HG02981 (cell line): ENCODE data around the gene HOOK2.
"Not testable (repeated sequence)": the region's sequence is repeated elsewhere in the genome, so short reads cannot be mapped to it uniquely, and the experiment has no call there.

Experiments
- ATAC-seq: cut with Tn5 transposase; IDR thresholded peaks from one replicate; pipeline ENCODE4 v1.9.1; 2021; ENCODE audit warnings: mild to moderate bottlenecking, moderate library complexity; ENCODE audit not compliant: unreplicated experiment

Gene HOOK2

DNA sequence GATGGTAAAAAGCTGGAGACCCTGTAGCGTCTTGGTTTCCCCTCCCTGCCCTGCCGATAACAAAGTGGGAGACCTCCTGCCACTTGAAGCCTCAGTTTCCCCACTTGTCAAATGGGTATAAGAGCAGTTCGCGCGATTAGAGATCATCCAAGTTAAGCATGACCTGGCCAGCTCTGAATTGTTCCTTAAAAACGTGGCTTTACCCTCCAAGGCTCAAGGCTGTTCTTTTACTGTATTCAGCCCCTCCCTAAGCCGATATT is 52.0 kb downstream of the HOOK2 start:
- no peak for ATAC-seq

DNA sequence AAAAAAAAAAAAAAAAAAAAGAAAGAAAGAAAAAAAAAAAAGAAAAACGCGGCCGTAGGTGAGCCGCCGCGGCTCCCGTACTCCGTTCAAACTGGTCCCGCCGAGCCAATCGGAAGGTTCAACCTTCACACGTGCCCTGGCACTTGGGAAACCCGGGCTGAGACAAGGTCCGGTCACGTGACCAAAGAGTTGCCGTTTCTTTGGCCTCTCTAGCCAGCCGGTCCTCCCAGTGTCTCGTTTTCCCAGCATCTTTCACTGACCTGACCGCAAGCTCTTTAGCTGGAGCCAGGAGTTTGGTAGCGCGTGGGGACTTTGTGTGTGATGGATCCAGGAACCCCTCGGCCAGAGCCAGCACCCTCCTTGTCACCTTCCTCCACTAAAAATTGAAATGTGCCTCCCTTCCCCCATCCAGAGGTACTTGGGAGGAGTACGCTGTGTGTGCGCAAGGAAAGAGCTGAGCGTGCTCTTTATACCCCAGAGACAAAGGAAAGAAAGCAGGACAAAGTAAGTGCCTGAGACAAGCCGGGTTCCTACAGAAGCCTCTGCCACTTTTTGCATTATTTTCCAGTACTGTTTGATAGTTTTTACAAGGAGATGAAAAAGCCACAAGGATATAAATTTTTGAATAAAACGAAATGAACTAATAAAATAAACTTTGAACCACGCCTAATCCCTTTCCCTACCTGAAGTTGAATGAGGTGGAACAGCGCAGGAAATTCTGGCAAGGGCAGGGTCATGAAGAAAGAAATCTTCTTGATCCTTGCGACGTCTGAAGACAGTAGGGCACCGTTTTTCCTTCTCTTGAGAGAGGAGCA is 52.6 kb downstream of the HOOK2 start:
- ATAC-seq, result peak; percentile 75

- peak; percentile 15 for ATAC-seq
These were observed 53.4 kb downstream of the HOOK2 start for GRCh38 chr19:12721656-12722565.

- no peak for ATAC-seq
These were observed 54.3 kb downstream of the HOOK2 start for GRCh38 chr19:12720851-12721655.

GRCh38 chr19:12720296-12720695 is 55.1 kb downstream of the HOOK2 start:
- ATAC-seq, result no peak

- ATAC-seq, result no peak
These were observed 59.4 kb downstream of the HOOK2 start for GRCh38 chr19:12715929-12716328.

DNA sequence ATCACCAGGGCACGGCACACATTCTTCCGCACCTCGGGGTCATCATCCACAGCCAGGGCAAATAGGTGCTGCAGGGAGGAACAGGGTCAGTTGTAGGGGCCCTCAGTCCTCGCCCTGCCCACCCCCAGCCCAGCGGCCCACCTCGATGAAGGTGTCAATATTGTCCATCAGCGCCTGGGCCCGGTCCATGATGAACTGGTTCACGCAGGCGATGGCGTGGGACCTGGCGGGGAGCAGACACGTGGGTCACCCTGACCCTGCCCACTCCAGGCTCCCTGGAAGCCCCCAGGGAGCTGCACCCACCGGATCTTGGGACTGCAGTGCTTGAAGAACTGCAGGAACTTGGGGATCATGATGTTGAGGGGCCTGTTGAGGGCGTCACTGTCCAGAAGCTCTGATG is 60.2 kb downstream of the HOOK2 start:
- no peak for ATAC-seq

DNA sequence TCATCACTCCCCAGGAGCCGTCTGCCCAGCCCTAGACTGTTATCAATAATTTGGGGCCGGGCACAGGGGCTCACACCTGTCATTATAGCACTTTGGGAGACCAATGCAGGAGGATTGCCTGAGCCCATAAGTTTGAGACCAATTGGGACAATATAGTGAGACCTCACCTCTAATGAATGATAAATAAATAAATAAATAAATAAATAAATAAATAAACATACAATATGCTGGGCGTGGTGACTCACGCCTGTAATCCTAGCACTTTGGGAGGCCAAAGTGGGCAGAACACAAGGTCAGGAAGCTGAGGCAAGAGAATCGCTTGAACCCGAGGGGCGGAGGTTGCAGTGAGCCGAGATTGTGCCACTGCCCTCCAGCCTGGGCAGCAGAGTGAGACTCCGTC is 62.0 kb downstream of the HOOK2 start:
- ATAC-seq, result not testable (repeated sequence)
